Measurements from ENCODE around the gene SCN3A.

Gene SCN3A

DNA sequence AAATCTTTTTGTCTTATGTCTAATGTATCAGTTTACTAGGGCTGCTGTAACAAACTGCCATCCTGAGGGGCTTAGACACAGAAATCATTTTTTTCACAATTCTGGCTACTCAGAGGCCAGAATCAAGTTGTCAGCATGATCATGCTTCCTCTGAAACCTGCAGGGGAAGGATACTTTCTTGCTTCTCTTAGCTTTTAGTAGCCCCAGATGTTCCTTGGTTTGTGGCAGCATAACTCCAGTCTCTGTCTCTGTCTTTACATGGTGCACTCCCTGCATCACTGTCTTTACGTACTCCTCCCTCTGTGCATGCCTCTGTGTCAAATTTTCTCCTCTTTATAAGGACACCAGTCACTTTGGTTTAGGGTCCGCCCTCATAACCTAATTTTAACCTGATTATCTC is 2.0 kb upstream of the SCN3A start:
- Mint-ChIP-seq H3K36me3 (ENCODE audit: low read depth) (no peaks in the 10 kb centered on the region), H3K4me1 (ENCODE audit: low read depth) (peaks cover 3% of the 10 kb centered on the region), H3K27ac (no peak overlapping the region), H3K4me3 (no peak overlapping the region), H3K27me3 (peaks cover 6% of the 10 kb centered on the region), H3K9me3 (no peaks in the 10 kb centered on the region)
- DNase-seq, result no peak

DNA sequence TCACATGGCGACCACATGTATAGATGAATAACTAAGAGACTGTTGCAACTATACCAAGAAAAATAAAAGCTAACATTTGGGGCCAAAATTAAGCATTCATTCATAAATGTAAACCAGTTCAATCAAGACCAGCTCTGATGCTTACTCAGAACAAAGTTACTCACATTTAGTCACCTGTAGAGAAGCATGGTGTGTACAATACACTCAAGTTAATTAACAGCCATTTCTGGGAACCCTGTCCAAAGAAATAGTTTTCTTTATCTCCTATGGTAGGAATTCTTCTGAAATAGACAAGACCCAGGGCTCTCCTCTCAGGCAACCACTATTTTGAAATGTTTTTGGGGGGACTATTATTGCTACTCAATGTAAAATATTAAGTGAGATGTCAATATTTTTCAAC is 1.6 kb downstream of the SCN3A start:
- H3K4me1 Mint-ChIP-seq (ENCODE audit: low read depth), result peaks cover 3% of the 10 kb centered on the region
- H3K27me3 Mint-ChIP-seq, result peaks cover 6% of the 10 kb centered on the region
- H3K36me3 Mint-ChIP-seq (ENCODE audit: low read depth), result no peaks in the 10 kb centered on the region
- H3K4me3 Mint-ChIP-seq, result no peak overlapping the region
- no peak for DNase-seq
- H3K27ac Mint-ChIP-seq, result no peak overlapping the region
- no peaks in the 10 kb centered on the region for H3K9me3 Mint-ChIP-seq

DNA sequence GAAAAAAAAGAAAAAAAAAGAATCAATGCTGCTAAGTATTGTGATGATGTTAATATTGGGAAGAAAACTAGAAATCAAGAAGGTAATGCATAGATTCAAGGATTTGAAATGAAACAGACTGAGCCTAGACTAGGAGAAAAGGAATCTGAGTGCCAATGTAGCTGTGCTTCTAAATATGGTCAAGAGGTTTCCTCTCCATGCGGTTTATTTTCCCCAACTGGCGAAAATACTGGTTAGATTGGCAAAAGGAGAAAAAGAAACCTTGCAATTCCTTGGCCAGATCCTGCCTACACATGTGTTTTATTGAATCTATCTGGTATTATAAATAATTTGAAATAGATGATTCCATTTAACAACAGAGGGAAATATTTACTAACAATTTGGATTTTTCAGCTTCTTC is 5.7 kb downstream of the SCN3A start:
- Mint-ChIP-seq H3K4me3 (no peak overlapping the region), H3K27ac (no peak overlapping the region), H3K9me3 (no peaks in the 10 kb centered on the region), H3K4me1 (ENCODE audit: low read depth) (no peaks in the 10 kb centered on the region), H3K36me3 (ENCODE audit: low read depth) (no peaks in the 10 kb centered on the region), H3K27me3 (no peaks in the 10 kb centered on the region)
- no peak for DNase-seq

DNA sequence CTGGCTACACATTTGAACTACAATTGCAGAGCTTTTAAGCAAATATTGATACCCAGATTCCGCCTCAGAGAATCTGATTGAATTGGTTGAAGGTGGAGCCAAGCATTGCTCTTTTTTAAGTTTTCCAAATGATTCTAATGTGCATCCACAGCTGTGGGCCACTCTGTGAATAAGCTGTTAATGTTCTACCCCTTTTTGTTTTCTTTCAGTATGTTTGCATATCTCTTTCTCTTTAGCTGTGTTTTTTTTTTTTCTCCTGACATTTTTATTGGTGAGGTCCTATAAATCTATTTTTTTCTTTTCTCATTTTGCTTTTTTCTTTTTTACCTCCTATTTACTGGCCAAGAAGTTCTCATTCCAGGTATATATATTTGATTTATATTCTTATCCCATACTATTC is 6.5 kb downstream of the SCN3A start:
- no peak overlapping the region for H3K27ac Mint-ChIP-seq
- no peaks in the 10 kb centered on the region for H3K27me3 Mint-ChIP-seq
- no peaks in the 10 kb centered on the region for H3K9me3 Mint-ChIP-seq
- no peaks in the 10 kb centered on the region for H3K4me1 Mint-ChIP-seq (ENCODE audit: low read depth)
- no peak for DNase-seq
- H3K4me3 Mint-ChIP-seq, result no peak overlapping the region
- H3K36me3 Mint-ChIP-seq (ENCODE audit: low read depth), result no peaks in the 10 kb centered on the region

DNA sequence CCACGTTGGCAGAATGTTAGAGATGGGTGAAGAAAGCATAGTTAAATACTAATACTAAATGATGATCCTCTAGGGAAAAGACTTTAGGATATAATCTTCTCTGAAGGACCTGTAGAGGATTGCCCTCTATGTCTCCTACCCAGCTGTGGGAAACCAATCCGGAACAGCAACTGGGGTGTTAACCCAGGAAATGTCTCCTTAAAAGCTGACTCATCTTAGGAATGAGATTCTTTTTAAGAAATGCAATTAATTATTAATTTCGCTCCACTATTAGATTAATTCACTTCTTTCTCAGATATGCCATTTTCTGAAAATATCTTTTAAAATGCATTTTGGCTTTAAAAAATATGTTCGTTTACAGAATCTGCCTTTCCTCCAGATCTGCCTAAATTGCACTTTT is 7.4 kb downstream of the SCN3A start:
- Mint-ChIP-seq H3K9me3 (no peaks in the 10 kb centered on the region), H3K4me3 (no peak overlapping the region), H3K27me3 (no peaks in the 10 kb centered on the region), H3K36me3 (ENCODE audit: low read depth) (no peaks in the 10 kb centered on the region), H3K4me1 (ENCODE audit: low read depth) (no peaks in the 10 kb centered on the region), H3K27ac (no peak overlapping the region)
- no peak for DNase-seq

DNA sequence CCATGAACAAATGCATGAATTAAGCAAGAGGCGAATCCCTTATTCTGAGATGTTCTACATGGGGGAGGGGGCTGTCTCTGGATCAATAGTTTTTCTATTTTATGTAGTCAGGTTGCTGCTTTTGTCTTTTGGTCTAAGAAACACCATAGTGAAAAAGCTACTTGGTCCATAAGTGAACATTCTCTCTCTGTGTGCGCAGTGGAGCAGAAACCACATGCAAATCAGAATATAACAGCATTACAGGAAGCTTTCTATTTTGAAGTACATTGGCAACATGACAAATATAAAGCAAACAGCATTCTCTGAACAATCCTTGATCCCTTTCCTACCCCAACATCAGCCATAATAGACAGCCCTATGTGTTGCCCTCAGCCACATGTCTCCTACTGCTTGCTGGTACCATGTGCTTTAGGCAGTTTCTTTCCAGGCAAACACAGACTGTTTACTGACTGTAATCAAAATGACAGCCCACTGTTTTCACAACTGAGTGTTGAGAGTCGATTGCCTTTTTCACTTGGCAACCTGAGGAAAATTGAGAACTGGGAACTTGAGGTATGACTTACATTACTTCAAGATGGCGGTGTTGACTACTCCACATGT is 10.6 kb downstream of the SCN3A start:
- H3K27me3 Mint-ChIP-seq, result no peaks in the 10 kb centered on the region
- H3K27ac Mint-ChIP-seq, result no peak overlapping the region

DNA sequence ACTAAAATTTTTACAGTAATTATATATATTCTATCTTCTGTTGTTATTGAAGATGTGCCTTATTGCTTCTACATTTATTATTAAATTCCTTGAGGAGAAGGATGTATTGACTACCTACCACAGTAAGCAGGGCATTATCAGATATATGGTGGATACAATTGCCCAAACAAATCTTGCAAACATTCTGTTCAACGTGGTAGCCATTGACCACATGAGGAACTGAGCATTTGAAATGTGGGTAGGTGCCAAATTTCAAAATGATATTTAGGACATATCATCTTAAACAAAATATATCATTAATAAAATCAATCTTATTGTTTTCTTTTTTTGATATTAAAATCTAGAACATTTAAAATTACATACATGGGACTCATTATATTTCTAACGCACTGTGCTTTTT is 11.1 kb downstream of the SCN3A start:
- Mint-ChIP-seq H3K27me3 (no peaks in the 10 kb centered on the region), H3K4me1 (ENCODE audit: low read depth) (no peaks in the 10 kb centered on the region), H3K27ac (no peak overlapping the region), H3K4me3 (no peak overlapping the region), H3K36me3 (ENCODE audit: low read depth) (no peaks in the 10 kb centered on the region), H3K9me3 (no peaks in the 10 kb centered on the region)
- DNase-seq, result no peak

More for the DNA sequence above, 10.6 kb downstream of the SCN3A start:
- Mint-ChIP-seq H3K9me3 (no peaks in the 10 kb centered on the region), H3K4me1 (ENCODE audit: low read depth) (no peaks in the 10 kb centered on the region), H3K4me3 (no peak overlapping the region), H3K36me3 (ENCODE audit: low read depth) (no peaks in the 10 kb centered on the region)
- no peak for DNase-seq

DNA sequence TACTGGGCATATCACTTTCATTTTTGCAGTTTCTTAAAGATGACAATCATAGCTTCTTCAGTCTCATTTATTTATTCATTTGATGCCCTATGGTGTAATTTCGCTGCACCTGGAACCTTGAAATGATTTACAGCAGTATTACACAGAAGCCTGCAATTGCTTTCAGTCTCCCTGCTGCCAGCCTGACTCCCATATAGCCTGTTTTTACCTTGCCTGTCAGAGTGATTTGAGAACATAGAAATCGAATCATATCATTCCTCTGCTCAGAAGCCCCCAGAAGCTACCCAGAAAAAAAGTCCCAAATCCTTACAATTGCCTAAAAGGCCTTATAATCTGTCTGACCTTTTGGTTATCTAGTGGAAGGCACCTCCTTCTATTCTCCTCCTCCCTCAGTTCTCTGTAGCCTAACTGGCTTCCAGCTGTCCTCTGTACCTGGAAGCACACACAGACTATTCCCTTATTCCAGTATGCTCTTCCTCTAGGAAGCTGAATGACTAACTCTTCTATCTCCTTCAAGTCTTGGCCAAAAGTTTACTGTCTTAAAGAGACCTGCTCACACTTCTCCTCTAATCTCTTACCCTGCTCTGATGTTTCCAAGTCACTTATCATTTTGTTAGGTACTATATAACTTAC is 12.6 kb downstream of the SCN3A start:
- Mint-ChIP-seq H3K27ac (no peak overlapping the region), H3K4me1 (ENCODE audit: low read depth) (no peaks in the 10 kb centered on the region), H3K36me3 (ENCODE audit: low read depth) (no peaks in the 10 kb centered on the region), H3K27me3 (no peaks in the 10 kb centered on the region), H3K9me3 (no peaks in the 10 kb centered on the region), H3K4me3 (no peak overlapping the region)
- DNase-seq, result no peak

DNA sequence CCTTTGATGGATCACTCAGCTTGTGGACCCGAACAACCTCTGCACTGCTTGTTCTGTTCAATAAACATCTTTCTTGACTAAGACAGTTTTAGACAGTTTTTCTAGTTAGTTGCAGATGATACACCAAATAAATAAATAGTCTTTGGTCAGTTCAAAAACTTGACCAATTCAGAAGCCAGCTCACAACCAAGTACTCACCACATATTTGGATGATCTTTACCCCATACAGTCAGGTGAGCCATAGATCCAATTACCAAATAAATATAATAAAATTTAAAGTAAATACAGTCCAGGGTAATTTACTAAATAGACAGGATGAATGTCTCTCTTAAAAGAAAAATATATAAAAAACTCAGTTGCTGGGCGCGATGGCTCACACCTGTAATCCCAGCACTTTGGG is 18.2 kb downstream of the SCN3A start:
- DNase-seq, result no peak
- H3K36me3 Mint-ChIP-seq (ENCODE audit: low read depth), result no peaks in the 10 kb centered on the region
- H3K4me1 Mint-ChIP-seq (ENCODE audit: low read depth), result no peaks in the 10 kb centered on the region
- H3K9me3 Mint-ChIP-seq, result no peaks in the 10 kb centered on the region
- no peaks in the 10 kb centered on the region for H3K27me3 Mint-ChIP-seq
- no peak overlapping the region for H3K27ac Mint-ChIP-seq
- H3K4me3 Mint-ChIP-seq, result no peak overlapping the region

DNA sequence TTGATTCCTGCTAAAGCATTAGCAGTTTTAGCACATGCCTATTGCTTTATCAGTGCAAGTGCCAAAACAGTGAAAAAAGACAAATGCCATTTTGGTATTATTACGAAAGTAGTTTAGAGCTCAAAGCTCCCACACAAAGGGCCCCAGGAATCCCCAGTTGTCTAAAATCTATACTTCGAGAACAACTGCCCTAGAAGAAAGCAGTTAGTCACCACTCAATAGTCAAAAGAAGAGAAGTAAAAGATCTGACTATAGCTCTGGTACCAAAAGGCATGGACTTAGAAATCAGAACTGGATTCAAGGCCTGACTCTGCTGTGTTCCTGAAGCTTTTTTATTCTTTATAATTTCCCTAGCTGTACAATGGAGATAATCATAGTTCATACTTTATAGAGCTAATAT is 21.8 kb downstream of the SCN3A start:
- no peaks in the 10 kb centered on the region for H3K36me3 Mint-ChIP-seq (ENCODE audit: low read depth)
- H3K27ac Mint-ChIP-seq, result no peak overlapping the region
- no peak for DNase-seq
- H3K4me1 Mint-ChIP-seq (ENCODE audit: low read depth), result no peaks in the 10 kb centered on the region
- H3K4me3 Mint-ChIP-seq, result no peak overlapping the region
- H3K27me3 Mint-ChIP-seq, result no peaks in the 10 kb centered on the region
- no peaks in the 10 kb centered on the region for H3K9me3 Mint-ChIP-seq

DNA sequence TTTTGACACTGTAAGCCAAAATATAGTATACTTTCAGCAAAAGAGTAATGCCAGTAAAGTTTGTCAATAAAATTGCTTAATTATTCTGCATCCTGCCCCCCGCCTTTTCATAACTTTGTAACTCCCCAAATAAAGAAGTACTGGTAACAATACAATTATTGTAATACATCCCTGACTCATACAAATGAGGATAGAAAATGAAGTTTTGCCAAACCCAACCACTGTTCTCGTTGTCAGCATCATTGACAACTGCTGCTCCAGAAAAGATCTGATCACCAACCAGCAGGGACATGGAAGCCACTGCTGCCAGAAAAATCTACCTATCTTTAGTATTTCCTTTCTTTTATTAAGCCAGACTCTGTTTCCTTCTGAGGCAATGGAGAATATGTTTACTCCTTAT is 27.1 kb downstream of the SCN3A start:
- Mint-ChIP-seq H3K9me3 (no peaks in the 10 kb centered on the region), H3K4me3 (no peak overlapping the region), H3K36me3 (ENCODE audit: low read depth) (no peaks in the 10 kb centered on the region)

DNA sequence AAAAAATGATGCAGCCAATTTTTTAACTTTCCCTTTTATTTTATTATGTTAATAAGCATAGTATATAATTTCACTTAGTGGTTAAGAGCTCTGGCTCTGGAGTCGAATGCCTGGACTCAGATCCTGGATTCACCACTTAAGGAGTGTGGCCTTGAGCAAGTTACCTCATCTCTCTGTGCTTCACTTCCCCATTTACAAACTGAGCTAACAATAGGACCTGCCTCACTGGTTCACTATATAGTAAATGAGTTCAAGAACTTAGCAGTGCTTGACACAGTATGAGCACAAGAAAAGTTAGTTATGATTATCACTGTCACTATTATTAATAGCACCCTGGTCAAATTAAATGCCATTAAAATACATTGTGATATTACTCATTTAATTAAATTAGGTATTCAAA is 30.6 kb downstream of the SCN3A start:
- Mint-ChIP-seq H3K27ac (no peak overlapping the region), H3K4me3 (no peak overlapping the region), H3K4me1 (ENCODE audit: low read depth) (no peaks in the 10 kb centered on the region), H3K27me3 (no peaks in the 10 kb centered on the region), H3K9me3 (no peaks in the 10 kb centered on the region), H3K36me3 (ENCODE audit: low read depth) (no peaks in the 10 kb centered on the region)
- DNase-seq, result no peak

More for the DNA sequence above, 27.1 kb downstream of the SCN3A start:
- DNase-seq, result no peak
- no peak overlapping the region for H3K27ac Mint-ChIP-seq
- H3K4me1 Mint-ChIP-seq (ENCODE audit: low read depth), result no peaks in the 10 kb centered on the region
- no peaks in the 10 kb centered on the region for H3K27me3 Mint-ChIP-seq

DNA sequence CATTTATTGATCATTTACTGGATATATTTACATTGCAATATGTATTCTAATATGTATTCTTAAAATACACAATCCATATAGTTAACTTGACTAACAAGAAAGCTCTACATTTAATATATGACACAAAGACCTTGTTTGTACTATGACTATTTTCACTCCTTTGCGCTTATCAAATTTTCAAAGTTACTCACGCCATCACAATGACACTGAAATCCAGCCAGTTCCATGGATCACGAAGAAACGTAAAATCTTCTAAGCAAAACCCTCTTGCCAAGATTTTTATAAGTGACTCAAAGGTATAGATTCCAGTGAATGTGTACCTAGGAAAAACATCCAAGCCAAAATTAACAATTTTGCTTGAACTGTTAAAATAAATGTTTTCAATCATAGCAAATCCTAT is 39.6 kb downstream of the SCN3A start:
- H3K4me3 Mint-ChIP-seq, result no peak overlapping the region
- H3K27ac Mint-ChIP-seq, result no peak overlapping the region

DNA sequence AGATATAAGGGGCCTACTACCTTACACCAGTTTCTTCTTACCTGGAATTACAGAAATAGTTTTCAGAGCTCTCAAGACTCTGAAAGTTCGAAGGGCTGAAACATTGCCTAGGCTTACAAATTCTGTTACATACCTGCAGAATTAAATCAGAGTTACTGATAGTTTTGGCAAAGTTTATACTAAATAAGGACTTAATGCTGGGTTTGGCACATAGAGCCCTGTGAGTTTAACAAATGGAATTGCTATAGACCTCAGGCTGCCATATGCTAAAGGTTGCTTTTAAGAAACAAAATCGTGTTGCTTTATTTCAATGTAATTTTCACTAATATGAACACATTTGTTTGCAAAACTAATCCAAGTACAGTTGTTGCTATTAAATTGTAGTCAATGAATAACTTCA is 40.1 kb downstream of the SCN3A start:
- H3K4me3 Mint-ChIP-seq, result no peak overlapping the region
- H3K9me3 Mint-ChIP-seq, result no peaks in the 10 kb centered on the region
- no peaks in the 10 kb centered on the region for H3K27me3 Mint-ChIP-seq
- DNase-seq, result no peak
- no peaks in the 10 kb centered on the region for H3K36me3 Mint-ChIP-seq (ENCODE audit: low read depth)
- H3K4me1 Mint-ChIP-seq (ENCODE audit: low read depth), result no peaks in the 10 kb centered on the region
- no peak overlapping the region for H3K27ac Mint-ChIP-seq

More for the DNA sequence above, 39.6 kb downstream of the SCN3A start:
- DNase-seq, result no peak
- H3K36me3 Mint-ChIP-seq (ENCODE audit: low read depth), result no peaks in the 10 kb centered on the region
- H3K9me3 Mint-ChIP-seq, result no peaks in the 10 kb centered on the region
- no peaks in the 10 kb centered on the region for H3K4me1 Mint-ChIP-seq (ENCODE audit: low read depth)
- no peaks in the 10 kb centered on the region for H3K27me3 Mint-ChIP-seq

DNA sequence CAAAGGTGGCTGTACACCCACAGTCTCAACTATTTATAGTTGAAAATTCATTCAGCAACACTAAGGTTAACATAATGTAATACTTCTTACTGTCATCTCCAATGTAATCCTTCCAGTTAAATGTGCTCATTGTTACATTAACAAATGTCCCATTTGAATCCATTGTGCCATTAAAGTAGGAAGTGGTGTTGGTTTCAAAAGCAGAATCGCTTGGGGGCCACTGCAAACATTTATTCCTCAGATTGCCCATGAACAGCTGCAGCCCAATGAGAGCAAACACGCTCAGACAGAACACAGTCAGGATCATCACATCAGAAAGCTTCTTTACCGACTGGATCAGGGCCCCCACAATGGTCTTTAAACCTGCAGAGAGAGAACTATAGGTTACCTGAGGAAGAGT is 41.4 kb downstream of the SCN3A start:
- no peak overlapping the region for H3K27ac Mint-ChIP-seq
- no peaks in the 10 kb centered on the region for H3K36me3 Mint-ChIP-seq (ENCODE audit: low read depth)
- H3K9me3 Mint-ChIP-seq, result no peaks in the 10 kb centered on the region
- no peak for DNase-seq
- H3K4me1 Mint-ChIP-seq (ENCODE audit: low read depth), result no peaks in the 10 kb centered on the region
- no peak overlapping the region for H3K4me3 Mint-ChIP-seq
- H3K27me3 Mint-ChIP-seq, result no peaks in the 10 kb centered on the region

DNA sequence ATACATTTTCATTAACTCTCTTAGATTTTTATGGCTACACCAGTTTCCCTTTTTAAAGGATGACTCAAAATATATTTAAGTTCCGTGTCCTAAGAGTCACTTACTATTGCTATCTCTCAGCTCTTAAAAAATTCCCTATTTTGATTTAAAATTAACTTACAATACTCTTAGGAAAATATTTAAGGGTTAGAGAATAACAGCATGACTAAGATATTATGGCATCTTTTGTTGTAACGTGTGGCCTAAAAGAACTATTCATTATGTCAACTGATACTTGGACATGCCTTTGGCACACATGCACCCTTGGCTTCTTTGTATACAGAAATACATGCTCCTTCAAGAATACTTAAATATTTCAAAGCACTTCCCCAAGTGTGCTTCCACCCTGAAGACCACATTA is 42.3 kb downstream of the SCN3A start:
- H3K36me3 Mint-ChIP-seq (ENCODE audit: low read depth), result no peaks in the 10 kb centered on the region
- no peaks in the 10 kb centered on the region for H3K27me3 Mint-ChIP-seq
- H3K27ac Mint-ChIP-seq, result no peak overlapping the region
- no peak for DNase-seq
- H3K4me3 Mint-ChIP-seq, result no peak overlapping the region
- H3K4me1 Mint-ChIP-seq (ENCODE audit: low read depth), result no peaks in the 10 kb centered on the region
- no peaks in the 10 kb centered on the region for H3K9me3 Mint-ChIP-seq

Data from activated T-cell treated with anti-CD3 and anti-CD28 coated beads, Interleukin-2, amount 50 U/mL, for 24 hours (primary cell).